HG02885 (cell line): ENCODE results near the gene GGA3.
"Not testable (repeated sequence)": the region's sequence is repeated elsewhere in the genome, so short reads cannot be mapped to it uniquely, and the experiment has no call there.

Experiments
- ATAC-seq: cut with Tn5 transposase; IDR thresholded peaks from one replicate; pipeline ENCODE4 v1.9.1; 2021; ENCODE audit warnings: mild to moderate bottlenecking; ENCODE audit not compliant: unreplicated experiment, poor library complexity

Gene GGA3

DNA sequence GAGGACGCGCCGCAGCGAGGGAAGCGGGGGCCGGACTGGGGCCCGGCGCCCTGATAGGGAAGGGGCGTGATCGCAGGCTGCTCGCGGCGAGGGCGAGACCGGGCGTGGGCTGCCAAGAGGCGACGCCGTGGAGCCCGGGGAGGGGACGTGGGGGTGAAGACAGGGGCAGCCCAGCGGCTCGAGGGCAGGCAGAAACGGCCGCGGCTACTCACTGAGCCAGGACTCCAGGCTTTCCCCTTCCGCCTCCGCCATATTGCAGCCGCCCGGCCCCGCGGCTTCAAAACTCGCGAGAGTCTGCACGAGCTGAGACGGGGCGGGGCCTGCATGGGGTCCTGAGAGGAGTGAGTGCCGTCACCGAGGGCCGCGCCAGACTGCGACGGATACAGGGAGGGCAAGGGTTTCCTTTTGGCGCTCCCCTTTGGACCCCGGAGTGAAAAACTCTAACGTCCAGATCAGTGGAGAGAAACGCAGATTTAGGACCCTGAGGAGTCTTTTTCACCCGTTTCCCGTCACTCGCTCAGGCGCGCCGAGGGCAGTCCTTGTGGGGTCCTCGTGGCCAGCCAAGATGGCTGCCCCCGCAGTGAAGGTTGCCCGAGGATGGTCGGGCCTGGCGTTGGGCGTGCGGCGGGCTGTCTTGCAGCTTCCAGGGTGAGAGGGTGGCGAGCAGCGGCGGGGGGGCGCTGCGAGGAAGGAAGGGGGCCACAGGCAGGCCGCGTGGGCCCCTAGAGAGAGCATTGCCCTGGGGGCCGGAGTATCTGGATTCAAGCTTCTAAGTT, at the start of gene GGA3, which contains the start of gene MRPS7:
GGA3 (minus strand) TSS at position 271 of the 776 bp plus-strand sequence; CDS start at position 252, 19 bp downstream.
MRPS7 (plus strand) TSS at position 544 of the 776 bp plus-strand sequence; CDS start at position 566, 22 bp downstream.
- peak; percentile 91 for ATAC-seq

- no peak for ATAC-seq
Observed at GRCh38 chr17:75308732-75309629, 47.6 kb upstream of the GGA3 start.

DNA sequence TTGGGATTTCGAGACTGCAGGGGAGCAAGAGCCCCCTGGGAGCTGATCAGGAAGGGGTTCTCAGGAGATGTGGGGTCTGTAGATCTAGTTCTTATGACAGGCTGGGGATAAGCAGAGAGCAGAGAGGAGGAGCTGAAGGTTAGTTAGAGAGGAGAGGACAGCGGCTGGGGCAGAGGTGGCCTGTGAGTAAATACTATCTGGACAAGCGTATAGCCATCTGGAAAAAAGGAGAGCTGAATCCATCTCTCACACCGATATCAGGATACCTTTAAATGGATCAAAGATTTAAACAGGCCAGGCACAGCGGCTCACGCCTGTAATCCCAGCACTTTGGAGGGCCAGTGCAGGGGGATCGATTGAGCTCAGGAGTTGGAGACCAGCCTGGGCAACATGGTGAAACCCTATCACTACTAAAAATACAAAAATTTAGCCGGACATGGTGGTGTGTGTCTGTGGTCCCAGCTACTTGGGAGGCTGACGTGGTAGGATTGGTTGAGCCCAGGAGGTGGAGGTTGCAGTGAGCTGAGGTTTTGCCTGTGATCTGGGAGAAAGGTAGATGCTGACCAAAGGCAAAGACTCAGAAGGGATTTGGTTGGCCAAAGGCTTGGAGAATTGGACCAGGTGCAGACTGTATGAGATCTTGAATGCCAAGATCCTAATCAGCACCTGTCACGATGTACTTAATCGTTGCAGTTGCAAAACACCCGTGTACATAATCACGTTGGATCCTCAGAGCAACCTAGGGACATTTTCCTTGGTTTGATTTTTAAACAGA, 46.7 kb upstream of the GGA3 start:
- ATAC-seq = no peak

DNA sequence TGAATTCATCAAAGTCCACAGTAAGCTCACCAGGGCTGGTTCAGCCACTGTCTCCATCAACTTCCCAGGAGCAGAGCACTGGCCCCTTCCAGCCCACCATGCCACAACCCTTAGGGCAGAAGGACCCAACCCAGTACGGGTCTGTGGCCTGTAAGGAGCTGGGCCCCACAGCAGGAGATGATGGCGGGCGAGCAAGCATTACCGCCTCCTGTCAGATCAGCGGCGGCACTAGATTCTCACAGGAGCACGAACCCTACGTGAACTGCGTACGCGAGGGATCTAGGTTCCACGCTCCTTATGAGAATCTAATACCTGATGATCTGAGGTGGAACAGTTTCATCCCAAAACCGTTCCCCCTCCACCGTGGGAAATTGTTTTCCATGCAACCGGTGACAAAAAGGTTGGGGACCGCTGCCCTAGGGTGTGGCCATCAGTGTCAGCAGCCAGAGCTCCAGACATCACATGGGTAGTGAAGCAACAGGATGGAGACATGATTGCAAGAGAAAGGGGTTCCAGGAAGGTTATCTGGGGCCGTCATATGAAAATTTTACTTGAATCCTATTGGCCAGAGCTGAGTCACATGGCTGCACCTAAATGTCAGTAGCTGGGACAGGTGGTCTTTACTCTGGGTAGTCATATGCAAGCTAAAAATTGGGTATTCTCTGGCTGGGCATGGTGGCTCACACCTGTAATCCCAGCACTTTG, 40.2 kb upstream of the GGA3 start:
- no peak for ATAC-seq

- ATAC-seq = no peak
Observed at GRCh38 chr17:75301049-75301448, 39.6 kb upstream of the GGA3 start.

- ATAC-seq = no peak
Observed at GRCh38 chr17:75300280-75300679, 38.9 kb upstream of the GGA3 start.

- ATAC-seq = peak; percentile 72
Observed at GRCh38 chr17:75295201-75296158, 34.1 kb upstream of the GGA3 start.

GRCh38 chr17:75292810-75293448, 31.5 kb upstream of the GGA3 start:
- ATAC-seq = not testable (repeated sequence)

GRCh38 chr17:75289832-75290337, 28.5 kb upstream of the GGA3 start:
- peak; percentile 25 for ATAC-seq

- ATAC-seq = peak; percentile 91
Observed at GRCh38 chr17:75289115-75289831, 27.9 kb upstream of the GGA3 start, which contains the start of gene SLC25A19. Gene SLC25A19 (minus strand): TSS chr17:75289433. CDS start chr17:75286764, 2,669 bp downstream.

DNA sequence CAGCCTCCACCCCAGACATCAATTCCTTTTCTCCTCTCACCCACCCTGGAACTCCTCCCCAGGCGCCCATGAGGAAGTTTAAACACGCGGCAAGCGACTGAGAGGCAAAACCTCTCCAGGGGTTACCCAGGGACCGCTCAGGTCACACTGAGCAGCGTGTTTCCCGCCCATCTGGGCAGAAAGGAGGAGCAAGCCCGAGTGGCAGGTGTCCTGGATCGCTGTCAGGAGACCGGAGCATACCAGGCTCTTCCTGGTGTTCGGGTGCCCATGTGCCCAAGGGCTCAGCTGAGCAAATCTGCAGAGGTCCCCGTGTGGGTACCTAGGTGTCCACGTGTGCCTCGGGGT, 27.3 kb upstream of the GGA3 start:
- ATAC-seq = peak; percentile 10

GRCh38 chr17:75288359-75288758, 27.0 kb upstream of the GGA3 start:
- no peak for ATAC-seq

GRCh38 chr17:75287221-75287620, 25.8 kb upstream of the GGA3 start:
- ATAC-seq = no peak

DNA sequence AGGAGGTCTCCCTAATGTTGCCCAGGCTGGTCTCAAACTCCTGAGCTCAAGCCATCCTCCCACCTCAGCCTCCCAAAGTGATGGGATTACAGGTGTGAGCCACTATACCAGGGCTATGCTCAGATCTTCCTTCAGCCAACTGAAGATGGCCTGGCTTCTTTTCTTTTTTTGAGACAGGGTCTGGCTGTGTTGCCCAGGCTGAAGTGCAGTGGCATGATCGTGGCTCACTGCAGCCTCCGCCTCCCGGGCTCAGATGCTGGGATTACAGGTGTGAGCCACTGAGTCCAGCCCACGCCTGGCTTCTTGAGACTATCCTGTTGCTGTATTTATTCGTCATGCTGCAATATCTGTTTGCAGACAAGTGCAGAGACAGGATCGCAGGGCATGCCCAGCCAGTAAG, 23.7 kb upstream of the GGA3 start:
- ATAC-seq = no peak

GRCh38 chr17:75280189-75280588, 18.8 kb upstream of the GGA3 start:
- not testable (repeated sequence) for ATAC-seq

DNA sequence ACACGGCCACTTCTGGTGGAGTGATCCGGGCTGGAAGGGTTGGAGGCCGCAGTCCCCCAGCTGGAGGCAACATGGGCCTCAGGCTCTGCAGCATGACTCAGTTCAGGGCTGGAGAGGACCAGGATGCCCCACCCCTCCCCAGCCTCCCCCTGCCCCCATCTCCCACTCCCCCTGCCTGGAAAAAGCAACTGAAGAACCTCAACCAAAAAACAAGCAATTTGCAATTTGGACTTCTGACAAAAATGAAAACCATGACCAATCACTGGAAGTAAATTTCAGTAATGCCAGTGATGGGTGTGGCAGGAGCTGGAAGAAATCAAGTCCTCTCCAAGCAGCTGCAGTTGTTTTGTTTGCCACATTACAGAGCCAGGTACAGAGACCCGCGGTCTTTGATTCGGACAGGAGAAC, 16.3 kb upstream of the GGA3 start:
- ATAC-seq = no peak

GRCh38 chr17:75273977-75274708, 12.7 kb upstream of the GGA3 start:
- no peak for ATAC-seq
